GM21825 (cell line): Measurements from ENCODE around the gene GTF3C1.

ENCODE experiments used
- ATAC-seq: cut with Tn5 transposase; IDR thresholded peaks from one replicate; pipeline ENCODE4 v1.9.1; 2021; ENCODE audit warnings: mild to moderate bottlenecking, moderate library complexity; ENCODE audit not compliant: unreplicated experiment

Gene GTF3C1

DNA sequence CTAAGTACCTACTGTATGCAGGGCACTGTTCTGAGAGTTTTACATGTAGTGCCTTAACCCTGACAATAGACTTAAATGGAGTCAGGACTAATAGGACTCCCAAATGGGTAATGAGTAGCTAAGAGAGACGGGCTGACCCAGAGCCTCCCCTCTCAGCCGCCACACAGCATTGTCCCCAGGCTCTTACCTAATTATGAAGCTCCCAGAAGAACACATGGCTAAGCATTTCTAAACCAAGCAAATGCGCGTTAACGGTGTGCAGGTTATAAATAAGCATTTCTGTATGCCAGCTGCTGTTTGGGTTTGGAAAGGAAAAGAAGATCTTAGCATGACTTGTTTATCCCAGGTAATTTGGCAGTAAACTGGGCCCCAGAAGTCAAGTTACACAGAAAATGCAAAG, 14.5 kb upstream of the GTF3C1 start:
- ATAC-seq, result no peak

DNA sequence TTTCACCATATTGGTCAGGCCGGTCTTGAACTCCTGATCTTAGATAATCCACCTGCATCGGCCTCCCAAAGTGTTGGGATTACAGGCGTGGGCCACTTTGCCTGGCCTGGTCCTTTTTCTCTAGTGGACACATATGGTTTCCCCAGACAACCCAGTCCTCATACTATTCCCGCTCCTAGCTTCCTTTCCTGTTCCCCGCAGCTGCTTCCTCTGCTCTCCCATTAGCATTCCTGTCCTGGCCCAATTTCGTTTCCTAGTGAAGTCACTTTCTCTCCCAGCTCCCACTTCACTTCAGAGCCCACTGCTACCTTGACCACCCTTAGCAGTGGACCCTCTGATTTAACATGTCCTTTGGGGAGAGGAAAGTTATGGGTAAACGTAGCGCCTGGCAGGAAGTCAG, 11.5 kb upstream of the GTF3C1 start:
- ATAC-seq, result no peak

DNA sequence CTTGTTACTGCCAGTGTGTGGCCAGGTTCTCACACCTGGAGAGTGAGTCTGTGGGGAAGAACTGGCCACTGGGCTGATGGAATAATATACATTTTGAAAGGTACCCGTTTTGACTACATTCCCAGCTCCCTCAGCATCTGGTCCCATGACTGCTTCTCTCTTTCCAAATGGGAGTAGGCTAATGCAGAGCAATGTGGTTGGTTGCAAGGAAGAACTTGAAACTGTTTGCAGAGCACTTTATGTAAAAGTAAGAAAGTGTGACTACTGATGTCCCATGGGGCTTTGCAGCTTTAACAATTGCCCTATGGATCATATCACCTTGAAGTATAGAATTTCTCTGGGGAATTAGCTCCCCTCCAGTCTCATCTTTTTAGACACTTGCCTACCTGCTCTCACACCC, 9.2 kb upstream of the GTF3C1 start:
- no peak for ATAC-seq

DNA sequence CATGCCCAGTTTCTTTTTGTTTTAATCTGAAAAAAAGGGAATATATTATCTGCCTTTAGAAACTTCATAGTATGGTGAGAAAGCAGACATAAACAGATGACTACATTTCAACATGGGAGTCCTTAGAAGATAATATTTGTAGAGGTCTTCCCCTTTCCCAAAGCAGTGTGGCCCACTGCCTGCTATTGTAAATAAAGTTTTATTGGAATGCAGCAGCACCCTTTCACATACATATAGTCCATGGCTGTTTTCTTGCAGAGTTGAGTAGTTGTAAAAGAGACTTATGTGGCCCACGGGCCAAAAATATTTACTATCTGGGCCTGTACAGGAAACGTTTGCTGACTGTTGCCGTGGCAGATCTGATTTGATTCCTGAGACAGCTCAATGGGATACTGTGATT, 8.7 kb upstream of the GTF3C1 start:
- no peak for ATAC-seq

DNA sequence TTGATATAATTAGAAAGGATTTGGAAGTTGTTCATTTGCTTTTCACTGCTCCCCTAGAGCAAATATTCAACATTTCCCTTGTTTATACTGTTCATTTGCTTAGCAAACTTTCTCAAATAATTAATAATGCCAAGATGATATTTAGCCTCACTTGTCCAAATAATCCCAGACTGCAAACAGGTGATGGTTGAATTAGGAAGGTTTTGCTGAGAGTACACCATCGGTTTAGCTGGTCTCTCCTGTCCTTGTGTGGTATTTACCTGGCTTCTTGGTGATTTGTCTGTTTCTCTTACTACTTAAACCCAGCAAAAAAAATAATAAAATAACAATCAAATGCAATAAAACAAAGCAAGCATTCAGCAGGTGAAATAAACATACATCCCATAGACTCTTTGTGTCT, 6.8 kb upstream of the GTF3C1 start:
- no peak for ATAC-seq

GRCh38 chr16:27551036-27551435, 1.3 kb upstream of the GTF3C1 start:
- no peak for ATAC-seq

- no peak for ATAC-seq
Observed at GRCh38 chr16:27550582-27550920, 838 bp upstream of the GTF3C1 start.

DNA sequence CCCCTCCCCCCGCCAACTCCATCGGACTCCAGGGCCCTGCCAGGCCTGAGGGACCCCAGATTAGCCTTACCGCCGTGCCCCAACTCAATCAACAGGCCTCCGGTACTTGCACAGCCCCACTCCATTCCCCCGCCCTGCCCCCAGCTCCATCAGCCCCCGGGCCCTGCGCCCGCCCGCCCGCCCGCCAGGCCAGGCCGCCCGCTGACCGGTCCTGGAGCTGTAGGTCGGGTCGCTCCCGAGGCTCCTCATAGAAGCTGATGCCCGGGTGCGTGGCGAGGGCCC, 308 bp downstream of the GTF3C1 start:
- ATAC-seq, result peak; percentile 11

DNA sequence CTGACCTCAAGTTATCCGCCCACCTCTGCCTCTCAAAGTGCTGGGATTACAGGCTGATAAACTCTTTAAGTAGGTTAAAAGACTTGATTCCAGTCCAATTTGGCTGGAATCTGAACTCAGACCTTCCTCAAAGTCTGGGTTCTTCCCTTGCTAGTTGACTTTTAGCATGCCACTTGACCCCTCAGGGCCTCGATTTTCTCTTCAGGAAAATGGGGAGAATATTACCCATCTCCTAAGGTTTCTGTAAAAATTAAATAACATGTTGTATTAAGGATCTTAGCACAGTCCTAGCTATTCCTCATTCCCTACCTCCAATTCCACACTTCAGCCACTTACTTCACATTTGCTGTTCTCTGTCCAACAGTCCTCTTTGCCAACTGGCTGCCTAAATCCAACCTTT, 1.9 kb downstream of the GTF3C1 start:
- ATAC-seq, result no peak

DNA sequence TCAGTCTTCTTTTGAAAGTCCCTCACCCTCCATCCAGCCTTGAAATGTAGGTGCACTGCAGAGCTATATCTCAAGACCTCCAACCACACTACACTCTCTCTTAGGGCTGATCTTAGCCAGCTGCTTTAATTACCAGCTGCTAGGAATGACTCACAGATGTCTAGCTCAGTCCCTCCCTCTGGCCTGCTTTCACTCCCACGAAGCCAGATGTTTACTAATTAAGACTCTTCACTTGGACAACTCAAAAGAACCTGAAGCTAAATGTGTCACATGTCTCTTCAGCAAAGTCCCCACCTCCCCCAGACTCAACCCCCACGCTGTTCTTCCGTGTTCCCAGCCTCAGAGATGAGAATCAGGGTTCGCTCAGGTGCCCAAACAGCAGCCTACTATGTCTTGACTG, 2.6 kb downstream of the GTF3C1 start:
- no peak for ATAC-seq

DNA sequence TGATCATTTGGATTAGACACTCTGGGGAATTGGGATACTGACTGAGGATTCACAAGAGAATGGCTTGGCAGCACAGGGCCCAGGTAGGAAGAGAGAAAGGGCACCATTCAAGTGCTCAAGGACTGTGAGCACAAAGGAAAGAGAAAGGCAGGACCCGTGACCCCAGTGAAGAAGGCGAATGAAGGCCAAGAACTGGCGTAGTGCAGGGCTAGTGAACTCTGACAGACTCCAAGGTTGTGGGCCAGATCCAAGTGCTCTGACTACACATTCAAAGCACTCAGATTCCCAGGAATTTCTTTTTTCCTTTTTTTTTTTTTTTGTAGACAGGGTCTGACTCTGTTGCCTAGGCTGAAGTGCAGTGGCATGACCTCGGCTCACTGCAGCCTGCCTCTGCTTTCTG, 5.0 kb downstream of the GTF3C1 start:
- ATAC-seq, result no peak

DNA sequence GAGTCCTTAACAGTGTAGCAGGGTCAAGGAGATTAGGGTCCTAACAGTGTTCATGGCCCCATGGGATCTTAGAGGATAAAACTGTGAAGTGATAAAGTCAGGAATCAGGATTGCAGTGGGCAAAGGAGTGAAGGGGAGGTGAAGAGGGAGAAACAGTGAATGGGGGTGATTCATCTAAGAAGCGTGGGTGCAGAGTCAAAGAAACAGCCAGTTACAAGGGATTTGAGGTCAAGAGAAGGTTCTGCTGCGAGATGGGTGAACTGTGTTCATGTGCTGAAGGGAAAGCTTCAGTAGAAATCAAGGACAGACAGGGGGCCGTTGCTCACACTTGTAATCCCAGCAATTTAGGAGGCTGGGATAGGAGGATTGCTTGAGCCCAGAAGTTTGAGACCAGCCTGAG, 5.9 kb downstream of the GTF3C1 start:
- ATAC-seq, result no peak

- ATAC-seq, result no peak
Observed at GRCh38 chr16:27539636-27540035, 10.1 kb downstream of the GTF3C1 start.

DNA sequence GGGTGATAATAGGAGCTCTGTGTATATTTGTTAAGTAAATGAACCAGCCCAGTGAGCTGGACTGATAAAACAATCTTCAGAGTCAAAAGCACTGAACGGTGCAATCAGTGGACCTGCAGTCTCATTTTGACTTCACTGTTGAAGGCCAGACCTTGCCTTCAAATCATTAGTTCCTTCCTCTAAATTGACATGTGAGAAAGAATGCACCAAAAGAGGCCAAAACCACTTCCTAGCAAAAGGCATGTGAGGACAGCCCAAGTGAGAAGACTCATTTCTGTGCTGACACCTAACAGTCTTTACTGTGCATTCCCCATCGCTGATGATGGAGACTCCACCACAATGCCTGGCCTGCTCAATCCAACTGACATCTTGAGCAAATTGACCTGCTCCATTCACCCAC, 10.6 kb downstream of the GTF3C1 start:
- no peak for ATAC-seq

DNA sequence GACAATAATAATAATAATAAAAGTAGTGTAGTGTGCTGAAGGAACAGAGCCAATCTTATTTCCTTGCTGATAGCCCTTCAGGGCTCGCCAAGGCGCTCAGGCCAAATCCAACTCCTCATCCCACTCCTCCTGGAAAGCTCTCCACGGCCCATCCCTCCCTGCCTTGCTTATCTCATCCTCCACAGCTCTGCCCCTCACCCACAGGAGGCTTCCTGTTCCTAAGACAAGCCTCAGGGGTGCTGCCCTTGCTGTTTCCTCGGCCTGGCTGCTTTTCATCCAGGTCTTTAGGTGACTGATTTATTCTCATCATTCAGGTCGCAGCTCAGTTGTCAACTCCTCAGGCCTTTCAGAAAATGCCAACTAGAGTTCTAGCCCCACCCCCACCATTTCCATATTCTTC, 11.2 kb downstream of the GTF3C1 start:
- ATAC-seq, result no peak

DNA sequence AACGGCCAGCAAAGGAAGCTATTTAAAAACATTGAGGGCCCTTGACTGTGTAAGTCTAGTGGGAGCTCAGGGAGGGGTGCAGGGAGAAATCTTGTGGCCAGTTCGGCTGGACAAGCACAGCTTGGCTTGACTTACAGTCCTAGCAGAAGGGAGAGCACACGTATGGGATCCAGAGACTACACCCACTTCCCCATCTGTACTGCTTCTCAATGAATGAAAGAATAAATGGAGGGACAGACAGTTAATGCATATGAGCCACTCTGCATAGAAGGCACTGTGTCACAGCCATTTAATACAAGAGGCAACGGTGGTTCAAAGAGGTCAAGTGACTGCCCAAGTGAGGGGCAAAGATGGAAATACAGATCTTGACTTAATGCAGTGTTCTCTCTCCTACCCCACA, 15.5 kb downstream of the GTF3C1 start:
- no peak for ATAC-seq

GRCh38 chr16:27531826-27532800, 17.6 kb downstream of the GTF3C1 start:
- ATAC-seq, result no peak

GRCh38 chr16:27531186-27531585, 18.5 kb downstream of the GTF3C1 start:
- no peak for ATAC-seq

DNA sequence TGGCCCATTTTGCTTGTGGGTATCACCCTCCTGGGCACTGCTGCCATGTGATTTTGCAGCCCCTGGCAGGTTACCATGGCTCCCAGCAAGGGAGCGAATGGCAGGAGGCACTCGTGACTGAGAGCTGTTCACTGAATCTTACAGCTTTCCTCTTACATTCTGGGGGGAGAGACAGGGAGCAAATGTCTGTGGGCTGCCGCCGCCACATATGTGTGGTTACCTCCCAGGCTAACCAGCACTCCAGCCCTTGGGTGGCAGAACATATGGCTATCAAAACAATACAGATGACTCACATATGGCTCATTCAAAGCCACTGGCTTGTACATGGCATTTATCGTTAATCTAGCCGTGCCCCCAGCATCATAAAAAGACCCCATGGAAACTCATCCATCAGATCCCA, 19.8 kb downstream of the GTF3C1 start:
- ATAC-seq, result no peak

GRCh38 chr16:27528294-27528693, 21.4 kb downstream of the GTF3C1 start:
- no peak for ATAC-seq

DNA sequence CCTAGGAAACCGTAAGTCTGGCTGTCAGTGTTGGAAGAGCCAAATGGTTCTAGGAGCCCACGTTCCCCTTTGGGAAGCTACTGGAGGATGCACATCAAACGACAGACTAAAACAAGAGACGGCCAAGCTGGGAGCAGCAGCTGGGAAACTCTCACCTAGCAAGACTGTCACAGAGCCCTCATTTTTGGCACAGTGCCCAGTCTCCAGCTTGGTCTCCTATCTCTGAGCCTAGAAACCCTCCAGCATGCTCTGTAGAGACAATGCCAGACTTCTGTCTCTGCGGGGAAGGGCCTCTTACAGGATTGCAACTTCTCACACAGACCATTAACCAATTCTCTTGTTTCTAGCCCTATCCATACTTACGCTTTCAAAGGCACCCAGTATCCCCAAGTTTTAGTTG, 23.5 kb downstream of the GTF3C1 start:
- ATAC-seq, result no peak

DNA sequence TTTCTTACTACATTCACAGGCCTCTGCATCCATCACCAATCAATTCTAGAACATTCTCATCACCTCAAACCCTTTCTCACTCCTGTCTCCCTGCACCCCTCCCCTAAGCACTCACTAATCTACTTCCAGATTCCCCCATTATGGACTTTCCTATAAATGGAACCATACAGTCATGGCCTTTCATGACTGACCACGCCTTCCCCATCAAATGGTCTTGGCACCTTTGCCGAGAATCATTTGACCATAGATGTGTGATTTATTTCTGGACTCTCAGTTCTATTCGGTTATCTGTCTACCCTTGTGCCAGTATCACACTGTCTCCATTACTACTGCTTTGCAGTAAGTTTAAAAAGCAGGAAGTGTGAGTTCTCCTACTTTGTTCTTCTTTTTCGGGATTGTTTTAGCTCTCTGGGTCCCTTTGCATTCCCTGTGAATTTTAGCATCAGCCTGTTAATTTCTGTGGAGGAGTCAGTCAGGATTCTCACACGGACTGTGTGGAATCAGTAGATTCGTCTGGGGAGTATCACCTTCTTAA, 27.5 kb downstream of the GTF3C1 start:
- no peak for ATAC-seq
